Right ventricle myocardium superior (tissue), 1 donor: ENCODE data around the gene GRIK1. TPM values are rescaled to one million over a fixed set of nuclear protein-coding genes. Genes with fewer than 3 reads are reported as not detected.
A peak's percentile ranks its signal among the peaks of the same experiment; 100 is the strongest.

Source experiments
- ATAC-seq: fragments of 200-7000 bp; cut with Tn5 transposase; one replicate; pipeline ENCODE4 v1.9.1; 2020; ENCODE audit warnings: mild to moderate bottlenecking; ENCODE audit not compliant: poor library complexity
- DNase-seq: peaks from one replicate; pipeline ENCODE4 v3.0.0-alpha.2; 2020
- intact Hi-C: fragments of 100-400 bp; cut with DNase I; formaldehyde crosslinking; loops from one replicate; pipeline ENCODE4 v1.11.2; 2022
- total RNA-seq: library from RNA; stranded (reverse); fragmentation: NEBNext Ultra II Directional; extraction: Animal tissue kit (Norgen Biotek cat#: 25700); gene quantifications from one replicate; pipeline ENCODE4 v1.2.1, GENCODE V29; 2021
- donor health status: DM: no; HTN: yes; CAD: no; lungs with severe emphysema.

GRIK1 gene
- total RNA-seq, 1 donor from 2014 or later = not detected

- DNase-seq = no peak
- ATAC-seq = peak; percentile 86
- intact Hi-C loops = loop anchor here (5.0 kb wide), 1 partner anchor 372 kb away; no protein-coding TSS in a partner anchor
Measured at GRCh38 chr21:29849735-29850176, 90.0 kb downstream of the GRIK1 start.

- DNase-seq = no peak
- intact Hi-C loops = no loop called here
- no peak for ATAC-seq
Measured at GRCh38 chr21:29843804-29844203, 96.0 kb downstream of the GRIK1 start.

- ATAC-seq = no peak
- intact Hi-C loops = no loop called here
- DNase-seq = no peak
Measured at GRCh38 chr21:29834617-29835016, 105.2 kb downstream of the GRIK1 start.

GRCh38 chr21:29832217-29832616 is 107.6 kb downstream of the GRIK1 start:
- no peak for ATAC-seq
- intact Hi-C loops = no loop called here
- no peak for DNase-seq

GRCh38 chr21:29829564-29830275 is 110.1 kb downstream of the GRIK1 start:
- intact Hi-C loops = no loop called here
- ATAC-seq = no peak
- no peak for DNase-seq

- intact Hi-C loops = no loop called here
- ATAC-seq (no peak), DNase-seq (no peak)
Measured at GRCh38 chr21:29827647-29828046, 112.1 kb downstream of the GRIK1 start.

- intact Hi-C loops = no loop called here
- DNase-seq = no peak
- no peak for ATAC-seq
Measured at GRCh38 chr21:29827236-29827635, 112.6 kb downstream of the GRIK1 start.

- ATAC-seq (no peak), DNase-seq (no peak)
- intact Hi-C loops = no loop called here
Measured at GRCh38 chr21:29826386-29826785, 113.4 kb downstream of the GRIK1 start.

- DNase-seq (no peak), ATAC-seq (no peak)
- intact Hi-C loops = no loop called here
Measured at GRCh38 chr21:29825936-29826335, 113.9 kb downstream of the GRIK1 start.

- DNase-seq (no peak), ATAC-seq (no peak)
- intact Hi-C loops = no loop called here
Measured at GRCh38 chr21:29825345-29825744, 114.5 kb downstream of the GRIK1 start.

- DNase-seq = no peak
- ATAC-seq = no peak
- intact Hi-C loops = no loop called here
Measured at GRCh38 chr21:29822064-29822463, 117.7 kb downstream of the GRIK1 start.

GRCh38 chr21:29821230-29821629 is 118.6 kb downstream of the GRIK1 start:
- intact Hi-C loops = no loop called here
- DNase-seq (no peak), ATAC-seq (no peak)

GRCh38 chr21:29819675-29820326 is 120.0 kb downstream of the GRIK1 start:
- ATAC-seq (no peak), DNase-seq (no peak)
- intact Hi-C loops = no loop called here

GRCh38 chr21:29818383-29818921 is 121.3 kb downstream of the GRIK1 start:
- intact Hi-C loops = no loop called here
- ATAC-seq (no peak), DNase-seq (no peak)

GRCh38 chr21:29817450-29817849 is 122.3 kb downstream of the GRIK1 start:
- ATAC-seq = no peak
- intact Hi-C loops = no loop called here
- no peak for DNase-seq

- ATAC-seq (no peak), DNase-seq (no peak)
- intact Hi-C loops = no loop called here
Measured at GRCh38 chr21:29812947-29813346, 126.8 kb downstream of the GRIK1 start.

GRCh38 chr21:29810871-29811270 is 128.9 kb downstream of the GRIK1 start:
- no peak for ATAC-seq
- intact Hi-C loops = no loop called here
- DNase-seq = no peak

- ATAC-seq = no peak
- intact Hi-C loops = no loop called here
- no peak for DNase-seq
Measured at GRCh38 chr21:29808153-29808552, 131.6 kb downstream of the GRIK1 start.

- ATAC-seq = no peak
- DNase-seq = no peak
- intact Hi-C loops = no loop called here
Measured at GRCh38 chr21:29805105-29805504, 134.7 kb downstream of the GRIK1 start.

- intact Hi-C loops = no loop called here
- DNase-seq (no peak), ATAC-seq (no peak)
Measured at GRCh38 chr21:29803191-29803590, 136.6 kb downstream of the GRIK1 start.
